ENCODE measurements around the gene MYL12A.

The MYL12A gene

DNA sequence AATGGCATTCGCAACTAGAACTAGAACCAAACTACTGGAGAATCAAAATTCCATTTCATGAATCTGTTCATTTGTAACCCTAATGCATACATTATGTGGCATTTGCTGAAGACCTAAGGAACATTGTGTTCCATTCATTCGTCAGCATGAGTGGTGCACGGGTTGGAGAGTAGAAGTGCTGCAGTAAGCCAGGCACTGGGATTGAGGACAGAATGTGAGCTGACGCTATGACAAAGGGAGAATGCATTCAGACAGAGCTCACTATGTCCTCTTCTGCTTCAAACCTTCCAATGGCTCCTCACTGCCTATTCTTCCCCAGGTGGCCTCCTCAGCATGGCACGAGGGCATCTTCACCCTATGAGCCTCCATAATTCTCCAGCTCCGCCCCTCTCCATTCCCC lies 21.6 kb upstream of the MYL12A start:
- no peak for DNase-seq

GRCh38 chr18:3230401-3231334 lies 16.9 kb upstream of the MYL12A start:
- DNase-seq: no peak

DNA sequence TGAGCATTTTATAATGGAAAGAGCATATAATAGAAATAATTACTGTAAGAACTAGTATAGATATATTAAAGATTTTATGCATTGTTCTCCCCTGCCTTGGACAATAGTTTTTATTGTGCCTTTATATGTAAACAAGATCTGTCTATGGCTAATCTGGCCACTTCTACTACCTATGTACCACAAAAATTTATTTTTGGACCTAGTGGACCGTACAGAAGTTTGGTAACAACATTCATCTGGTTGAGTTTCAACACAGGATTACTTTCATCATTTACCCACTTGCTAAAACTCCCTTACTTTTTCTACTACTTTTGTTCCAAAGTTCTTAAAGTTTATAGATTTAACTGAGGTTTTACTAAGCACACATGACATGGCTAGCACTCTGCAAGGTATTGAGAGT lies 14.6 kb upstream of the MYL12A start:
- DNase-seq: no peak

DNA sequence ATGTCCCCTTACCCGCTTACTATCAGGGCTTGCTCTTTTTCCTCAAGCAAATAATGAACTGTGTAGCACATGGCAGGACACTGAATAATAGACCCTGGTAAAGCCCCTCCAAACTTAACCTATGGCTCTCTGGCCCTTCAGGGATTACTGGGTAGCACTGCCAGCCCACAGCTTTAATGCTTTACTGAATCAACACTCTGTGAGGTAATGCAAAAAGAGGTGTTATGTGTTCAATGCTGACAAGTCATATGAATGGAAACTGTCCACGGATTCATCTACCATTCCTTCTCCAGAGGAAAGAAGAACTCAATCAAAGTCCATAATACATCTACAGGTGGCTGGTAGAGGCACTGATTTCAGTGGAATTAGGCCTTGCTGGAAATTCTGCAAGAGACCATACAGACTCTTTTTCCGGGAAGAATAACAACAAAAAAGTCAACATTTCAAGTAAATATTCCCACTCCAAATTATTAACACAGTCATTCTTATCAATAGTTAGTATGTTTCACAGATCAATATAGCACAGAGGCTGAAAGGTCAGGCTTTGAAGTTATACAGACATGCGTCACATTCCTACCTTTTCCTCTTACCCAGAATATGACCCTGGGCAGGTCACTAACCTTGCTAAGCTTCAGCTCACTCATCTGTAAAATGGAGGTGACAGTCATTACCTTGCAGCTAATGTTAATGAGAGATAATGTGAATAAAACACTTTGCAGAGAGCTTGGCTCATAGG lies 14.0 kb upstream of the MYL12A start:
- no peak for DNase-seq

- DNase-seq: no peak
These were observed 13.1 kb upstream of the MYL12A start for GRCh38 chr18:3234457-3234856.

- DNase-seq: no peak
These were observed 11.8 kb upstream of the MYL12A start for GRCh38 chr18:3235846-3236245.

DNA sequence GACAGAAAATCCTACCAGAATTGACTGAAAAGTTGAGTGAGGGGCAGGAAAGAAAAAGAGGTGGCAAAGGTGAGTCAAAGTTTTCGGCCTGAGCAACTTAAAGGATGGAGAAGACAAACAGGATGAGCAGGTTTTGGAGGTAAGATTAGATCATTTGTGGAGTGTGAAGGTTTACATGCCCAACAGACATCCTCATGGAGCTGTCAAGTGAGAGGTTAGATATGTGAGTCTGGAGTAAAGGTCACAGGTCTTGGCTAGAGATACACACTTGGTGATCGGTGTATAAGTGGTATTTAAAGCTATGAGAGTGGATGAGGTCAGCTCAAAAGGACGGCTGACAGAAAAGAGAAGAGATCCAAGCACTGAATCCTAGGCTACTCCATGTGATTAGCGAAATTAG lies 11.1 kb upstream of the MYL12A start:
- DNase-seq: no peak

- no peak for DNase-seq
These were observed 8.9 kb upstream of the MYL12A start for GRCh38 chr18:3238742-3239141.

GRCh38 chr18:3245185-3245564 lies 2.4 kb upstream of the MYL12A start:
- DNase-seq: no peak

GRCh38 chr18:3245853-3246634 lies 1.6 kb upstream of the MYL12A start:
- peak; percentile 80 for DNase-seq

DNA sequence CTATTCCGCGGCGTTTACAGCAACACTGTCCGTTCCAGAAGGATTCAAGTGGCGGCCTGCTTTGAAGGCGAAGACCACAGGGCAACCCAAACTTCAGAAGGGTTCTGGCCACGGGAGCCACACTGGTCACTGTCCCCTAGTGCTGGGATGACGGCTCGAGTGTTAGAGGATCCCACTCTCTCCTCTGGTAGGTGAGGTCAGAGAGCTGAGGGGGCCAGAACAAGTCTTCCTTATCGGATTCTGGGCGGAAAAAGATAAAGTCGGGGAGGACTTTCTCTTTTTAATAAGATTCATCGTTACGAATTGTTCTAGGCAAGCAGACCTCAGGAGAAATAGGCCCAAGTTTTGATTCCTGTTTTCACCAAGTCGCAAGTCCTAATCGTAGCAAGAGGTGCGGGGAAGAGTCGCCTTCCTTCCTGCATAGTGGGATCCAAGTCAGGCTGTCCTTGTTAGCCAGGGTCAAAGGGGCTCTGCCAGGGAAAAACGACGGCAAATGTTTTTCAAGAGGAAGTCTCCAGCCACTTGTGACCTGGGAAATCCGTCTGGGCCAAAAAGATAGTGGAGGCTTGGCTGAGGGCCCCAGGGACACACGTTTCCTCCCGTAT lies 864 bp upstream of the MYL12A start:
- no peak for DNase-seq

DNA sequence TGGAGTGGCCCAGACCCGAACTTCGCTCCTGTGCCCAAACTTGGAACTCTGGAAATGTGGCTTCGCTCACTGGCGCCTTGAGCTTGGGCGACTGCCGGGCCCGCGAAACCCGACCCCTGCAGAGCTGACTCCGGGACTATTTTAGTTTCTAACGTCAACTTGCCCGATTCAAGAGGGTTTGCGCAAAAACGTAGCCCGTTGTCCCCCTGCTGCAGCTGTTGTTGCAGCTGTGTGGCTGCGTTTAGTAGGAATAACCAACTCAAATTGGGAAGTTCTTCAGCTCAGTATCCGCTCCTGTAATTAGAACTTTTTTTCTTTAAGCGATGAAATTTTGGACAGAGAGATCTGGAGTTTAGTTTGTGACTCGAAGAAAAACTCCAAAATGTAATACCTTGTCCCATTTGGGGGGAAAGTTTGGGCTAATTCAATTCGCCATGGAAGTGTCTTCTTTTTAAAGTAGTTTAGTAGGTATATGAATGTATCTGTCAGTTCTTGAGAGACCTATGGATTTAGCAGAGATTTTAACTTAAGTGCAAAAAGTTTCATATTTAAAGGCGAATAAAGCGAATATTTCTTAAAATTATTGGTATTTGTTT lies 559 bp downstream of the MYL12A start:
- peak; percentile 27 for DNase-seq

GRCh38 chr18:3248658-3249359 lies 1.2 kb downstream of the MYL12A start:
- DNase-seq: no peak

GRCh38 chr18:3250237-3251107 lies 2.9 kb downstream of the MYL12A start:
- DNase-seq: no peak

DNA sequence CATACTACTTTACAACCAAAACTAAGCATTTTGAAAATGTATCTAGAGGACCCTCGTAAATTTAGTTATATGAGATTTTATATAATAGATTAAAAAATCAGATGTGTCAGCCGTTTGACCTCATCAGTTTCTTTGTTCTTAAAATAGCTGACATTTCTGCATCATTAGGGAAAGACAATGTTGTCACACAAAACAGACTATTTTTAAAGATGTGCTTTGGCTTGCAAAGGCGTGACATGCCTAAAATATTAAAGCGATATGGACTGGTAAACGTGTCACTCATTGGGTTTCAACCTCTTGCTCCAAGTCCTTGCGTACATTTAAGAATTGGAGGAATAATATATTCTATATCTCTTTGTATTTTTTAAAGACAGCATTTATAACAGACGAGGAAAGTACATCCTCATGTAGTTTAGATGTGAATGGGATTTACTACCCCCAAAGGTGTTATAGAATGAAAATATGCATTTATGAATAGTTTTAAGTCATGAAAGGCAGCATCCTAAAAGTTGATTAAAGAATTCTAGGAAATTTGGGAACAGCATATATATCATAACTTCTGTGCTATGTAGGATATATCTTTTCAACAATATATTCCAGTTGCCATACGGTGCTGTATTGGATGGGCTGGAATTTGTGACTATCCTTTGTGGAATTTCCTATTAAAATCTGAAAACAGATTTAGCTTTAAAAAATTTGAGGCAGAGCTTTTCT lies 3.8 kb downstream of the MYL12A start:
- no peak for DNase-seq

GRCh38 chr18:3251963-3252277 lies 4.3 kb downstream of the MYL12A start:
- no peak for DNase-seq

- no peak for DNase-seq
These were observed 5.2 kb downstream of the MYL12A start for GRCh38 chr18:3252843-3253242.

GRCh38 chr18:3254725-3255124 lies 7.1 kb downstream of the MYL12A start:
- DNase-seq: no peak

DNA sequence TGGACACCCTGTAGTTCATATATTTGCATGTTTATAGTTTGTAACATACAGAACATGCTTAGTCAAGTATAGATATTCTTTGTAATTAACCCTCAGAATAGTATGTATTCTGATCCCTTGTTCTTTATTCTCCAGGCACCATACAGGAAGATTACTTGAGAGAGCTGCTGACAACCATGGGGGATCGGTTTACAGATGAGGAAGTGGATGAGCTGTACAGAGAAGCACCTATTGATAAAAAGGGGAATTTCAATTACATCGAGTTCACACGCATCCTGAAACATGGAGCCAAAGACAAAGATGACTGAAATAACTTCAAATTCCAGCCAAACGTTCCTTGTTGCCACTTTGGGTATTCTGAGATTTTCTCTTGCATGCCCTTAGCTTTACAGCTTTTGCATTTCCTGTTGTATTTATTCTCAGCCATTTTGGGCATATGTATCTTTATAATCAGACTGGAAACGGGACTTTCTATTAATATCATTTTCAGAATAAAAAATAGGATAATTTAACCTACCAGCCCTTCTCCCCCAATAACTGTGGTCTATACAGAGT lies 8.1 kb downstream of the MYL12A start:
- no peak for DNase-seq

All from NCI-H2171 (cell line).